ENCODE results near the gene STPG1.

Gene STPG1

GRCh38 chr1:24329331-24329730, 84.3 kb downstream of the STPG1 start:
- TF ChIP-seq POLR2AphosphoS5 (IDR thresholded peaks at IDR 0.05; ENCODE audit: low read depth, low read length) (no peak), SIN3A (IDR thresholded peaks at IDR 0.05; ENCODE audit: borderline replicate concordance, insufficient read depth, low read length) (no peak), REST (IDR thresholded peaks at IDR 0.05; ENCODE audit: insufficient read depth in 1 of 2, low read depth in 2 of 2, low read length in 2 of 2) (no peak), FOXP2 (optimal IDR thresholded peaks at IDR 0.05; ENCODE audit: borderline replicate concordance, extremely low read depth, extremely low read length, insufficient read depth) (no peak), TAF1 (IDR thresholded peaks at IDR 0.05; ENCODE audit: borderline replicate concordance, insufficient read depth, low read length) (no peak)

GRCh38 chr1:24327891-24328290, 85.7 kb downstream of the STPG1 start:
- TF ChIP-seq FOXP2 (optimal IDR thresholded peaks at IDR 0.05; ENCODE audit: borderline replicate concordance, extremely low read depth, extremely low read length, insufficient read depth) = no peak
- no peak for TF ChIP-seq SIN3A (IDR thresholded peaks at IDR 0.05; ENCODE audit: borderline replicate concordance, insufficient read depth, low read length)
- no peak for TF ChIP-seq POLR2AphosphoS5 (IDR thresholded peaks at IDR 0.05; ENCODE audit: low read depth, low read length)
- TF ChIP-seq TAF1 (IDR thresholded peaks at IDR 0.05; ENCODE audit: borderline replicate concordance, insufficient read depth, low read length) = no peak

- TF ChIP-seq FOXP2 (optimal IDR thresholded peaks at IDR 0.05; ENCODE audit: borderline replicate concordance, extremely low read depth, extremely low read length, insufficient read depth) = no peak
- no peak for TF ChIP-seq TAF1 (IDR thresholded peaks at IDR 0.05; ENCODE audit: borderline replicate concordance, insufficient read depth, low read length)
- no peak for TF ChIP-seq REST (IDR thresholded peaks at IDR 0.05; ENCODE audit: insufficient read depth in 1 of 2, low read depth in 2 of 2, low read length in 2 of 2)
- TF ChIP-seq POLR2AphosphoS5 (IDR thresholded peaks at IDR 0.05; ENCODE audit: low read depth, low read length) = no peak
- TF ChIP-seq SIN3A (IDR thresholded peaks at IDR 0.05; ENCODE audit: borderline replicate concordance, insufficient read depth, low read length) = no peak
Observed at GRCh38 chr1:24327486-24327885, 86.1 kb downstream of the STPG1 start.

- TF ChIP-seq TAF1 (IDR thresholded peaks at IDR 0.05; ENCODE audit: borderline replicate concordance, insufficient read depth, low read length) = no peak
- no peak for TF ChIP-seq REST (IDR thresholded peaks at IDR 0.05; ENCODE audit: insufficient read depth in 1 of 2, low read depth in 2 of 2, low read length in 2 of 2)
- TF ChIP-seq POLR2AphosphoS5 (IDR thresholded peaks at IDR 0.05; ENCODE audit: low read depth, low read length) = no peak
- no peak for TF ChIP-seq FOXP2 (optimal IDR thresholded peaks at IDR 0.05; ENCODE audit: borderline replicate concordance, extremely low read depth, extremely low read length, insufficient read depth)
- TF ChIP-seq SIN3A (IDR thresholded peaks at IDR 0.05; ENCODE audit: borderline replicate concordance, insufficient read depth, low read length) = no peak
Observed at GRCh38 chr1:24325587-24326449, 87.8 kb downstream of the STPG1 start.

- TF ChIP-seq SIN3A (IDR thresholded peaks at IDR 0.05; ENCODE audit: borderline replicate concordance, insufficient read depth, low read length) (no peak), TAF1 (IDR thresholded peaks at IDR 0.05; ENCODE audit: borderline replicate concordance, insufficient read depth, low read length) (no peak)
Observed at GRCh38 chr1:24324903-24325302, 88.7 kb downstream of the STPG1 start.

- TF ChIP-seq SIN3A (IDR thresholded peaks at IDR 0.05; ENCODE audit: borderline replicate concordance, insufficient read depth, low read length) (no peak), FOXP2 (optimal IDR thresholded peaks at IDR 0.05; ENCODE audit: borderline replicate concordance, extremely low read depth, extremely low read length, insufficient read depth) (no peak), TAF1 (IDR thresholded peaks at IDR 0.05; ENCODE audit: borderline replicate concordance, insufficient read depth, low read length) (no peak), REST (IDR thresholded peaks at IDR 0.05; ENCODE audit: insufficient read depth in 1 of 2, low read depth in 2 of 2, low read length in 2 of 2) (no peak)
Observed at GRCh38 chr1:24323281-24323680, 90.3 kb downstream of the STPG1 start.
